Hematopoietic multipotent progenitor cell (in vitro differentiated cells): ENCODE data around the gene CYTH1. TPM values are rescaled to one million over a fixed set of nuclear protein-coding genes. Genes with fewer than 3 reads are reported as not detected.

ENCODE experiments used
- DNase-seq, 3 donors: peaks; one replicate each; pipeline ENCODE4 v3.0.0-alpha.2; 2011 to 2015; ENCODE audit warnings: low read depth in 2 of 3, low spot score in 2 of 3
- total RNA-seq: library from RNA; depleted of rRNA; stranded (reverse); fragments of >200 nt; gene quantifications from one replicate; pipeline ENCODE4 v1.2.3, GENCODE V29; 2012

CYTH1 gene
- total RNA-seq, 1 donor: 49.0 TPM

DNA sequence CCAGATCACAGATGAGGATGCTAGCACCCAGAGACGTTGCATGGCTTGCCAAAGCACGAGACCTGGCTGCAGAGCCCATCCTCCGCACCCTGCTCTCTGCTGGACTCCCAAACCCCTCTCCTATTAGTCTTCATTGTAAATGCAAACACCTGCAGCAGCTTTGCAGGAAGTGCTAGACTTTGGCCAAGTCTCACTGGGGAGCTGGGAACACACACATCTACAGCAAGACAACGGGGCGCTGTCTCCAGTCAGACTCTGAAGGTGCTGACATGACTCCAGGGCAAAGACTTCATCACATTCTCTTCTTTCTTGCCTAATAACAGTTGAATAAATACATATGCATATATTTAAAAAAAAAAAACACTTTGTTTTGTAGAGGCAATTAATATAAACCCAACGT, 43.8 kb downstream of the CYTH1 start:
- no peak for DNase-seq

DNA sequence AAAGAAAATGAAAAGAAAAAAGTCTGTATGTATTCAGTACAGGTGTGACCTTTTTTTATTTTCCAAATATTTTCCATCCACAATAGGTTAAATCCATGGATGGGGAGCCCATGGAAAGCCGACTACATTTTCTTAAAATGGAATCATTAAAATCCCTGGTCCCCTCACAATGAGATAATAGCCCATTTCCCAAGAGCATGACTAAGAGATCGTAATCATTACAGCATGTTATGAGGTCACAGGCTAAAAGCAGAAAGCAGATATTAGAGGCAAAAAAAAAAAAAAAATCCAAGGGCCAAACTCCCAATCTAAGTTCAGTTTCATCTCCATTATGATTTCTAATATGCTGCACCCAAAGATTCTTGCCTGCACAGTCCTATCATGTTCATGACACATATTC, 44.7 kb downstream of the CYTH1 start:
- peak in 1 of 3 donors; percentile 32 for DNase-seq

DNA sequence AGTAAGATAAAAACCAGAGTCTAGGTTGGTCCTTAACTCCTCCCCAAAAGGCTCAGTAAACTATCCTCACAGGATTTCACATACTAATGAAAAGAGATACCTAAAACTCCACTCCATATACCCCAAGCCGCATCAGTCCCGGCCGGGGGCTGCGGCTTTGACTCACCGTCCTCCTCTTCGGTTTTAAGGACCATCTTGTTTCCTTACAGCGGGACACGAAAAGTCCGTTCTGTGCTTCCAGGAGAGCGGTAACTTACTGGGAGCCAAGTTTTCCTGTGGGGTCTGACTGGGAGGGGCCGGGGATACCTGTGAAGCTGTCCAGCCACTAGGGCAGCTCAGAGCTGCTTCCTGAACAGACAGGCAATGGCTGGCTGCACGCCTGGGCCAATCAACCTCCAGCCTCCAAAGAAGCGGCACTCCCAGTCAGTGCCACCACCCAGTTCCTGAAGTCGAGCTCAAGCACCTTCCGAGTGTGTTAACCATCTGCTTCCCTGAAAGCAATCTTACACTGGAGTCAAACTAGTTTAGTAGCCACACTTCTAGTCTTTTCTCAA, 45.5 kb downstream of the CYTH1 start:
- peak in 2 of 3 donors; percentile 64 to 82 for DNase-seq

DNA sequence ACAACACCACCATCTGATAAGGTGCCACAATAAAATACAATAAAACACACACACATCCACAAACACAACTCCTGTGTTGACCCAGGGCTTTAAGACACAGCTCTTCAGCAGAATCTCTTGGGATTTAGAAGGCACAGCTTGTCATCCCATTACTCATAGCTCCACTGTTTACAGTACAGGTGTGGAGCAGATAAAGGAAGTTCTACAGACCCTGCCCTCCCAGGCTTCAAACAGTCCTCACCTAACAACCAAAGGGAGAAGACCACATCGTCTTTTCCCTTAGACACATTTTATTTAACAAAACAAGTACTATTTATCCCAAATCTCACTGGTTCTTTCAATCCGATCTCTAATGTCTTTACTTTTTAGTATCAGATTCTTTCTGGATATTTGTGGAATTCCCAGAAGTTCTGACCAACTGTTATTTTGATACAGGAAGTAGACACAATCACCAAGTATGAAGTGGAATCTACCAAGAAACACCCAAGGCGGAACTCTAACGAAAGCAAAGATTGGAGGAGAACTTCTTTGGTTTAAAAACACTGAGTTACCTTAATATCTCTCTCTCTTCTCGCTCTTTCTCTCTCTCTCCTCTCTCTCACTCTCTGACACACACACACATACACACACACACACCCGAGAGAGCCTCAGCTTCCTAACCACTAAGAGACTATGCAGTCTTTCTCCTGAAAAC, 46.1 kb downstream of the CYTH1 start:
- DNase-seq: peak in 1 of 3 donors; percentile 41

DNA sequence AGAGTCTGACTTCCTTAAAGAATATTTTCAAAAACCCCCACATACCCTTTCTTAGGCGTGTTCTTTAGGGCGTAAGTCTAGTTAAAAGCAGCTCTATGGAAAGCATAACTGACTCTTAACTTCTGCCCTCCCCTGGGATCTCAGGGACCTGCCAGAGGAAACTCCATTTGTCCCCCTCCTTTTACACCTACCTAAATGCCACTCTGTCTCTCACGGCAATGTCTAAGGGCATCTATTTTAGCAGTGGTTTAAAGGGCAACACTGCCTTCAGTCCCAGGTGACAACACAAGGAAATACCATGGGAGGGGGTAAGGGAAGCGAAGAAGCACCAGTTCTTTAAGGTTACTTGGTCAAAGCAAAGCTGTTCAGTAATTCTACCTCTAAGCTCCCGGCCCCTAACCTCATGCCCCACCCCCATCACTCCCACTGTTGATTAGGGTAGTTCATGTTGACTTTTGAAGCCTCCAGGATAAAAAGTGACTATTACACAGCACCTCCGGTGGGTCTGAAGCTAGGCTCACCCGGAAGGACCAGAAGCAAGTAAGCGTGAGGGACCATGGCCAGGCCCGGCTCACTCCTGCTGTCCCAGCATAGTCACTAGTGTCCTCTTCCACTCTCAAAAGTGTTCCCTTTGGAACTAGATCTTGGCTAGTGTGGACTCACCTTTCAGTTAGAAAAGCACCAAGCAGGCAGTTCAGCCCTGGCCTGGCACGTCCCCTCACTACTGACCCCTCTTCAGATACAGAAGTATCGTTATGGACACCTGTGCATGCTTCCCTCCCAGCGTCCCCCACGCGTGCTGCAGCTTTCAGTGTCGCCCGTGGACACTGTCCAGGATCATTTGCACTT, 47.1 kb downstream of the CYTH1 start:
- no peak for DNase-seq

DNA sequence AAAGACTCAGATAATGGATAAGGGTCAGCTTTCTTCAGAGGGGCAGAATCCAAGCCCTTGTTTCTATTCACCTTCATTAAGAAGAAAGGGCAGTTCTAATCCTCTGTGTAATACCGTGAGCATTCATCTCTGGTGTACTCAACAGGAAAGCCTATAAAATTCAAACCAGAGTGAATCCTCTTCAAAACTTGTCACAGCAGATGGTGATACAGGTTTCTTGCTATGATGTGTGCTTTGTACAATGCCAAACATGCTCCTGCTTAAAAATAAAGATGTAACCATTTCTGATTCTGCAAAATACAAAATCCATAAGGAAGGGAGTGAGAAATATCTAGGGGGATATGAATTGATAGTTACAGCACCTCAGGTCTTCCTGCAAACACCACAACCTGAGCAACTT, 49.7 kb downstream of the CYTH1 start:
- DNase-seq: no peak

DNA sequence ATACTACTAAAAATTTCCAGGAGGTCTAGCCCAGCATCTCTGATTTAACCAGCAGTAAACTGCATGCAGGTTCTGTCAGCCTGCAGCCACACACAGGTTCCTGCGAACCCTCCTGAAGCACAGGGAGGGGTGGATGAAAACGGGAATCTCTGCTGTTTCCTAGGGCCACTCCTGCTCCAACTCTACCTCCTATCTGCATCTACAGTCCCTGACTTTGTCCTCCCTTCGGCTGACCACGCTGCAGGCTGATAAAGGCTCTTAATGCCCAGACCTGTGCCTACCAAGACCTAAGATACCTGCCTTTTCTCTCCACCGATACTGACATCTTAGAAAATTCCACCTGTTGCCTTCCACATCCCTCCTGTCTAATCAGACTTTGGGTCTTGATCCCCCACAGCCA, 50.2 kb downstream of the CYTH1 start:
- DNase-seq: no peak

DNA sequence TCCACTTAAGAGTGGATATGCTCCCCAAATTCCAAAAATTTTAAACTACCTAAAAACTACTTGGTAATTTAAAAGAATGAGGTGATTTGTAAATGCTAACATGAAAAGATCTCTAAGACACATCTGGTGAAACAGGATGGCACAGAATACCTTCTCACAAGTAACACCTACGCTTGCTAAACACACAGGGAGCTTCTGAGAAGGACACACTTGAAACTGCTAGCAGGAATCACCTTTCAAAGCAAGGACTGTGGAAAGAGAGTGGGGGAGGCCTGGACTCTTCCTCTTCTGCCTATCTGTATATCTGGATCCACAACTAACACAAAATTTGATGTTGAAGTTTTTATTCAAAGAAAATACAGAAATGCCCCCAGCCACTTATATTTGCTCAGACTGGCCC, 52.4 kb downstream of the CYTH1 start:
- DNase-seq: no peak

DNA sequence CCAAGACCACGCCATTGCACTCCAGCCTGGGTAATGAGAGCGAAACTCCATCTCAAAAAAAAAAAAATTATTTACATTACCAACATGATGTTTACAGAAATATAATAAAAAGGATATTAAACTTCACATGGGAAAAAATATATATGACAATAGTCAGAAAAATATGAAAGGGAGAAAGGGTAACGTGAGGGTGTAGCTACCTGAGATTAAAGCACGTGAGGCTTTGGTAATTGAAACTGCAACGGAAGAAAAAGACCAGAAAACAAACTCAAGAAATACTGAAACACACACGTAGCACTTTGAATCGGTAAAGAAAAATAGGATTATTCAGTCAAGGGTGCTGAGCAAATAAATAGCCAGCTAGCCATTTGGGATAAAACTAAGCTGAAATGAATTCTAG, 53.6 kb downstream of the CYTH1 start:
- DNase-seq: no peak

DNA sequence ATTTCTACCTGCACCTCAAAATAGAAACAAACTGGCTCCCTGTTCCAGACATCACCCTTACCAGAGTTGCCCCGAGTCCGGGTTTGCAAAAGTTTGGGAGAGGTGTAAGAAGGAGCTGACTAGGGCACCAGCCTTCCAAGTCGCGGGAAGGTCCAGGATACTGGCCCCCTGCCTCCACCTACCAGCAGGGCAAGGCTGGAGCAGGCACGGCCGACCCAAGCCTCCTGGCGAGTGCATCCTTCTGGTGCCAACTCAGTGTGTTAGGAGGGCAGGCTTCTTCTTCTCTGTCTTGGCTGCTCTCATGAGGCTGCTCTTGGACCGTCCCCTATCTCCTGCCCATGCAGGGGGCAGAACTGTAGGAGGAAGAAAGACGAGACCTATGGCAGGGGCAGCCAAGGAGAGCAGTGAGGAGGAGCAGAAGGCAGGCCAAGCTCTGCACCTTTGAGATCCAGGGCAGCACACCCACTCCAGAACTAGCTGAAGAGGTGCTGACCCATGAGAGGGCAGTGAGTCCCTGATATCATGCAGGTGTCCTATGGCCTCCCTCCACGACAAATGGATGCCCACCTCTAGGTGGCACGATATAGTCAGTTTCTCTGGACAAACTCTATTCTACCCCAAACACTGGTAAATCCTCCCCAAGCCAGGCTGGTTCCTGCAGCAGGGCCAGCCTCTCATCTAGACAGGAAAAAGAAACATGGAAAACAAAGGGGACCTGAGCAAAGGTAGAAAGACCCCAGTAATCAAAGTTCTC, 54.4 kb downstream of the CYTH1 start:
- DNase-seq: no peak

DNA sequence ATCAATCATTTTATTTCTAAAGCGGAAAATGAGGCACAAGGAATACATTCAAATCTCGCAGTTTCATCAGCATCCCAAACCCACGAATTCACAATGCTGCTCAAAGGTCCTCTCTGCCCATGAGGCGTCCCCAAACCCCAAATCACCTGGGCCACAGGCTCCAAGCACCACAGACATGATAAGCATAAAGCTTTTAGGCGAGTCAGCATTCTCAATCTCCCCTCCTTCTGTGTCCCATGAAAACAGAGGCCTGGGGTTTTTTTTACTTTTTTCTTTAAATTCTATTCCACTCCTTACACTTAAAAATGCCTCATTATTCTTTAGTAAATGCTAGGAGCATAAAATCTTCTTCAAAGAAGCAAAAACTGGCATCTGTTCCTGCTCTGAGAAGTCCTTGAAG, 55.0 kb downstream of the CYTH1 start:
- no peak for DNase-seq

DNA sequence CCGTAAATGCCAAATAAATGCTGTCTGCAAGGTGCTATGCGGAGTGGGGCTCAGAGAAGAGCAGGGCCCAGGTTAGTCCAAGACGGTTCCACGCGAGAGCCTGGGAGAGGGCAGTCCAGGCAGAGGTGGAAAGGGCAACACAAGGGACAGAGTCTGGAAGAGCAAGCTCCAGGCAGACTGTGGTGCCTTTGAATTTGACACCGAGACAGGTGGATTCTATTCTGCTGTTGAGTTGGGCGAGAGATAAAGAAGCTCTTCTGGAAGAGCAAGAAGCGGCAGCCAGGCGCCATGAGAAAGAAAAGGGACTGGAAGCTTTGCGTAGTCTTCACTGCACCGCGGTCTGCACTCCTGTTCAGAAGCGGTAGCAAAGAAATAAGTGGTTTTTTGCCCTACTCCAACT, 55.6 kb downstream of the CYTH1 start:
- DNase-seq: no peak

DNA sequence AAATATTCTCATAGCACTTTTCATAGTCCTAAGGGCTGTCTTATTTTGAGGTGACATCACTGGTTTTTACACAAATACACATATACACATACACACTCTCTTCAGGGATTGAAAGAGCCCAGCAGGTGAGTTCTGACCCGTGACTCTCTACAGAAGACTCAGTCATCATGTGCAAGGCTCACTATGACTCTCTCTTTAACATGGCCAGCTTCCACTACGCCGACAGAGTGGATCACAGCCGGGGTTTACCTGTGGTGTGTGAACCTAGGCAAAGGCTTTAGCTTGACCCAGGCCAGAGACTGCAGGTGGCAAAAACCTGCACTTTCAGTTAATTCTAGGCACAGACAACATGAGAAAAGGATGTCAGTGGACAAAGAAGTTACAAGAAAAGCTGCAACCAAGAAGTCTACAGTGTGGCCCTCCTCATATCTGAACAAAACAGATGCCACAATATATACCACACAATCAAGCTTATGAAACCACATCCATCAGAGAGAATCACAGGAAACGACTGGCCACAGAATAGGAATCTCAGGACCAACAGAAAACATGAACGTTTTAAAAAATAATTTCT, 56.5 kb downstream of the CYTH1 start:
- peak in 2 of 3 donors; percentile 85 to 95 for DNase-seq

DNA sequence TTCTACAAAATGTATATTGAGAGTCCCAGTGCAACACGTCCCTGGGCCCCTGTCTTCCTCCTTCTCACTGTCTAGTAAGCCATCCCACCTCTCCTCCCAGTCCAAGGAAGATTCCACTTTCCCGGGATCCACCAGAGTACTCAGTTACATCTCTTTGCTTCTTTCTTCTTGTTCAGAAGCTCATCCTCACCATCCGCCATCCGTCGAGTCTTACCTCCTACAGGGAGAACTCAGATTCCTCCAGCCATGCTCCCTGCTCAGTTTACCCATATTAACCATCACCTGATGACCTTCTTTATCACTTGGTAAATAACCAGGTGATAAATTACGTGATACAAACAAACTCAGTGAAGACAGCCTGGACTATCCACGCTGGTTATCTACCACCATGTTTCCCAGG, 57.1 kb downstream of the CYTH1 start:
- no peak for DNase-seq

DNA sequence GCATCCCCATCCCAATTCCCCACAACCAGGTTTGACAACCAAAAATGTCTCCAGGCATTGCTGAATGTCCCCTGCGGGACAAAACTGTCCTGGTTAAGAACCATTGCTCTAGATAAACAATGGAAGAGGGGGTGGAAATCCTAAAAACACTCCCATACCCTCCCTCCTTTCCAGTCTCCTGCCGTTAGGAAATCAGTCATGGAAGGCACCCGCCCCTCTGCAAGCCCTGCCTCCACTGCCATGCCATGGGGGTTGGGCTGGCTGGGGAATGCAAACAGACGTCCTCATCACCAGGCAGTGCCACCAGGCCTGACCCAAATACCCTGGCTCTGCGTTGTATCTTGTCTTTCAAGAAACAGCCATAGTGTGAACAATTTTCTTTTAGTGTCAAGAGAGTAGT, 57.5 kb downstream of the CYTH1 start:
- no peak for DNase-seq

DNA sequence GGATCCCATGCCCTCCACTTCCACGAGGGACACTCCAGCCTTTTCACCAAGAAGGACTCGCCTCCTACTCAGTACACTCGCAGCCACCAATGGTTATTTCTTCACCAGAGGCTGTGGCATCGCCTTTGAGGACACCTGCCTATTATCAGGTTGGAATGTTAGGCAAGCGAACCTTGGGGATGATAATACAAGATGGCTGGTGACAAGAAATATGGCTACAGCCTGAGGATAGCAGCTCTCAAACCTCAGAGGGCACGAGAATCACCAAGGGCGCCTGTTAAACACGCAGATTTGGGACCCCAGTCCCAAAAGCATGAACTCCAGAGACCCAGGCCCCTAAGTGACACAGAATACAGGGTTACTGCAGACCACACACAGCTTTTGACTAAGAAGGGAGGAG, 58.1 kb downstream of the CYTH1 start:
- no peak for DNase-seq

DNA sequence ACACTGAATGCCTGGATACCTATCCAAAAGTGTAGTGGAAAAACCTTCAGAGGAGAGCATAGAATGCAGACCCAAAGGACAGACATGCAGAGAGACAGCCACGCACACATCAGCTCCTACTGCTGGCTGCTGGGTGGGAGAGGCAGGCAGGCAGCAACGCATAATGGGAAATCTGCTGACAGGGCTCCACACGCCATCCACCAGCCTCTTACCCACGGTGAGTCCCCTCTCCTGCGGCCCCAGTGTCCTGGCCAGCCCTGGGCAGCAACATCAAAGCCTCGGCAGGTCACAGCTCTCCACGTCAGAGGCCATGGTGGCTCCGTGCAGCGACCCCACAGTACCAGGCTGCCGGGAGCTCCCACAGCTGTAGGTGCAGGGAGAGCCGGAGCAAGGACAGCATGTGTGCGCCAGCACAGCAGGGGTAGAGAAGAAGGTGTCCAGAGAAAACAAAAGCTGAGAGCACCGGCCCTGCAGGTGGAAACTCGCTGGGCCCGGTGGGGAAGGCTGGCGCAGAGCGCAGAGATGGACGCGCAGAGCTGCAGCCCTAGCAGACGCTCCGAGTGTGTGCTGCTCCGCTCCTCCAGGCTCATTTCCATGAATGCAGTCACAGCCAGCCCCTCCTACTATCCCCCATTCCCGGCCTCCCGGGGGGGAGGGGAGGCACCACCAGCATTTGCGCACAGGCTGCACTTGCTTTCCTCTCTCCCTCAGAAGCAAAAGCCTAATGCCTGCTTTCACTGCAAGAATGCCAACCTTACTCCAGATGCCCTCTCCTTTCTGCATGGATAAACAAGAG, 58.9 kb downstream of the CYTH1 start:
- DNase-seq: no peak

DNA sequence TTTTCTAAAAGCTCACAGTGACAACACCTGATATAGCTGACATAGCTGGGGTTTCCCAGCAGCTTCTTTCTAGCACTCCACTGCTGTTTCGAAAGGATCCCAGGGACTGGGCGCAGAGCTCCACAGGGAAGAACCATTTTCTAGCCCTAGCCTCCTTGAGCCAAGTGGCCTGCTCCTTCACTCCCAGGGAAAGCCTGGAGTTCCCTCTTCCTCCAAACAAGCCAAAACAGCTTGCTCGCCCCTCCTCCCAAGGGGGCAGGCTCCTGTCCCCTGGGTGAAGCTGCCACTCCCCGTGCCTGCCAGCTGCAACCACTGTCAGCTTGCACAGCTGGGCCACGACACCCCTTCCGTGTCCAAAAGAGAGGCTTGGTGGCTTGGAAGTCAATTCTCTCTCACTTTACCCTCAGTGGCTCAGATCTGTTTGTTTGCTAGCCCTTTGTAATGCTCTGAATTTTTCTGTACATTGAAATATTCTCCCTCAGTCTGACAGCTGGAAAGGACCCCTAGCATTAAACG, 59.8 kb downstream of the CYTH1 start:
- no peak for DNase-seq

DNA sequence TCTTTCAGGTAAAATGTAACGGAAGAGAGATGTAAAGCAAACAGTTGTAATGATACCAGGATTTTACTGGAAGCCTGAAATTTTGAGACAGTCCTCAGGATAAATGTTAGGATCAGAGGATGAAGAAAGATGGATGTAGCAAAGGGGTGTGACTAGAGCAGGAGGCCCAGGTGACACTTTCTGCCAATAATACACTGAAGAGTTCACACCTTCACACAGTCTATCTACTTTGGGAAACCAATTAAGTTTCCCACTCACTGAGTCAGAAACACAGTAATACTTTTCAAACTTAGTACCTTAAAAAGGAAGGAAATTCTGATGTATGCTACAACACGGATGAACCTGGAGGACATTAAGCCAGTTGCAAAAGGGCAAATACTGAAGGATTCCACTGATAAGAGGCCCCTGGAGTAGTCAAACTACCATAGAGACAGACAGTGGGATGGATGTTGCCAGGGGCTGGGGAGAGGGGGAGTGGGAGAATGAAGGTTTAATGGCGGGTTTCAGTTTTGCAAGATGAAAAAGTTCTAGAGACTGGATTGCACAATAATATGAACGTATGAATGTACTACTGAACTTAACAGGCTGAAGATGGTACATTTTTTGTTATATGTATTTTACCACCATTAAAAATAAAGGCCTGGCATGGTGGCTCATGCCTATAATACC, 62.3 kb downstream of the CYTH1 start:
- no peak for DNase-seq
